GM19324 (cell line): ENCODE measurements around the gene CCDC181.
"Not testable (repeated sequence)": the region's sequence is repeated elsewhere in the genome, so short reads cannot be mapped to it uniquely, and the experiment has no call there.

Experiments
- ATAC-seq: cut with Tn5 transposase; IDR thresholded peaks from one replicate; pipeline ENCODE4 v1.9.1; 2021; ENCODE audit warnings: mild to moderate bottlenecking, moderate library complexity; ENCODE audit not compliant: unreplicated experiment, low FRiP score

CCDC181 gene

GRCh38 chr1:169408340-169408739 is 18.9 kb downstream of the CCDC181 start:
- not testable (repeated sequence) for ATAC-seq

- not testable (repeated sequence) for ATAC-seq
These were observed 24.7 kb downstream of the CCDC181 start for GRCh38 chr1:169402578-169402977.

- no peak for ATAC-seq
These were observed 31.3 kb downstream of the CCDC181 start for GRCh38 chr1:169395955-169396354.

GRCh38 chr1:169392406-169392805 is 34.9 kb downstream of the CCDC181 start:
- no peak for ATAC-seq

GRCh38 chr1:169390303-169390702 is 37.0 kb downstream of the CCDC181 start:
- ATAC-seq = no peak

- no peak for ATAC-seq
These were observed 39.9 kb downstream of the CCDC181 start for GRCh38 chr1:169387399-169387798.

- no peak for ATAC-seq
These were observed 43.8 kb downstream of the CCDC181 start for GRCh38 chr1:169383449-169383848.

GRCh38 chr1:169381162-169381561 is 46.1 kb downstream of the CCDC181 start:
- no peak for ATAC-seq

- ATAC-seq = no peak
These were observed 55.9 kb downstream of the CCDC181 start for GRCh38 chr1:169371404-169371803.

- peak; percentile 14 for ATAC-seq
These were observed 58.9 kb downstream of the CCDC181 start for GRCh38 chr1:169368406-169368769.

GRCh38 chr1:169367686-169368405 is 59.4 kb downstream of the CCDC181 start, which contains the start of the genes BLZF1 and NME7:
BLZF1 (plus strand) TSS chr1:169368195; CDS start chr1:169369523, 1,328 bp downstream.
NME7 (minus strand) TSS chr1:169367797; CDS start chr1:169367710, 87 bp downstream.
- ATAC-seq = peak; percentile 98

GRCh38 chr1:169367096-169367685 is 60.1 kb downstream of the CCDC181 start:
- no peak for ATAC-seq

- ATAC-seq = no peak
These were observed 62.3 kb downstream of the CCDC181 start for GRCh38 chr1:169364948-169365347.

GRCh38 chr1:169363046-169363730 is 64.1 kb downstream of the CCDC181 start:
- no peak for ATAC-seq

GRCh38 chr1:169361281-169361680 is 66.0 kb downstream of the CCDC181 start:
- no peak for ATAC-seq

- no peak for ATAC-seq
These were observed 66.9 kb downstream of the CCDC181 start for GRCh38 chr1:169360415-169360814.

GRCh38 chr1:169348383-169349036 is 78.8 kb downstream of the CCDC181 start:
- ATAC-seq = no peak

- no peak for ATAC-seq
These were observed 79.4 kb downstream of the CCDC181 start for GRCh38 chr1:169347688-169348382.

GRCh38 chr1:169346036-169346589 is 81.2 kb downstream of the CCDC181 start:
- ATAC-seq = no peak

GRCh38 chr1:169345511-169345910 is 81.8 kb downstream of the CCDC181 start:
- no peak for ATAC-seq
